WTC11 (cell line): ENCODE measurements around the gene BMX. TPM values are rescaled to one million over a fixed set of nuclear protein-coding genes. Genes with fewer than 3 reads are reported as not detected.

ENCODE experiments used
- ATAC-seq: fragments of 200-7000 bp; cut with Tn5 transposase; 2 replicates; pipeline ENCODE4 v1.10.0; 2021; ENCODE audit warnings: mild to moderate bottlenecking, moderate library complexity
- CTCF ChIA-PET: fragments of 300-600 bp; sonication (Branson Sonifier 250); formaldehyde crosslinking; loops from one replicate; lab custom pipeline; 2021; ENCODE audit warnings: antibody characterized with exemption; lab: Charles Lee
- POLR2A ChIA-PET: fragments of 350-600 bp; sonication (Branson Sonifier 250); formaldehyde crosslinking; loops from one replicate; lab custom pipeline; 2021; ENCODE audit warnings: antibody characterized with exemption; lab: Charles Lee
- DNase-seq: peaks from one replicate; pipeline ENCODE4 v3.0.0; 2021; ENCODE audit warnings: low spot score
- H3K27ac Mint-ChIP-seq: 2 replicates; pipeline ENCODE4 v1.8.0; 2021; ENCODE audit warnings: mixed read lengths
- H3K27me3 Mint-ChIP-seq: 2 replicates; pipeline ENCODE4 v1.8.0; 2021; ENCODE audit warnings: low read depth, mild to moderate bottlenecking, moderate library complexity, mixed read lengths
- H3K36me3 Mint-ChIP-seq: 2 replicates; pipeline ENCODE4 v1.8.0; 2021; ENCODE audit warnings: mixed read lengths
- H3K4me1 Mint-ChIP-seq: 2 replicates; pipeline ENCODE4 v1.8.0; 2022; ENCODE audit warnings: mixed read lengths
- H3K4me3 Mint-ChIP-seq: 2 replicates; pipeline ENCODE4 v1.8.0; 2021; ENCODE audit warnings: mild to moderate bottlenecking, moderate library complexity, mixed read lengths
- H3K9me3 Mint-ChIP-seq: 2 replicates; pipeline ENCODE4 v1.8.0; 2021; ENCODE audit warnings: mixed read lengths
- ATF1 ChIP-seq: sonication (generic); formaldehyde crosslinking; IDR thresholded peaks from 2 replicates; pipeline ENCODE4 v1.8.1; 2023; ENCODE audit warnings: mild to moderate bottlenecking, moderate library complexity, missing genetic modification reagents
- CBFB ChIP-seq: sonication (generic); formaldehyde crosslinking; IDR thresholded peaks from 2 replicates; pipeline ENCODE4 v1.8.1; 2022; ENCODE audit warnings: mild to moderate bottlenecking, low read depth, missing genetic modification reagents
- CREB1 ChIP-seq: sonication (generic); formaldehyde crosslinking; IDR thresholded peaks from 2 replicates; pipeline ENCODE4 v1.8.0; 2023; ENCODE audit warnings: mild to moderate bottlenecking, missing genetic modification reagents
- ELF4 ChIP-seq: sonication (generic); formaldehyde crosslinking; IDR thresholded peaks from 2 replicates; pipeline ENCODE4 v1.8.1; 2022; ENCODE audit warnings: low read depth, mild to moderate bottlenecking, moderate library complexity, missing genetic modification reagents
- ERG ChIP-seq: fragments of 250-450 bp; sonication (Bioruptor Pico); IDR thresholded peaks from 2 replicates; pipeline ENCODE4 v1.8.0; 2021; ENCODE audit warnings: mild to moderate bottlenecking
- ETV6 ChIP-seq: sonication (generic); formaldehyde crosslinking; IDR thresholded peaks from 2 replicates; pipeline ENCODE4 v1.8.1; 2022; ENCODE audit warnings: mild to moderate bottlenecking, missing genetic modification reagents
- FOXK1 ChIP-seq: sonication (generic); formaldehyde crosslinking; IDR thresholded peaks from 2 replicates; pipeline ENCODE4 v1.8.0; 2022; ENCODE audit warnings: mild to moderate bottlenecking, moderate library complexity, missing genetic modification reagents
- GABPB1 ChIP-seq: sonication (generic); formaldehyde crosslinking; IDR thresholded peaks from 2 replicates; pipeline ENCODE4 v1.8.1; 2023; ENCODE audit warnings: mild to moderate bottlenecking, missing genetic modification reagents
- NFE2L1 ChIP-seq: sonication (generic); formaldehyde crosslinking; IDR thresholded peaks from 2 replicates; pipeline ENCODE4 v1.8.1; 2023; ENCODE audit warnings: missing genetic modification reagents
- NFYB ChIP-seq: sonication (generic); formaldehyde crosslinking; conservative IDR thresholded peaks from 2 replicates; pipeline ENCODE4 v1.8.0; 2022; ENCODE audit warnings: low read depth, missing genetic modification reagents
- SMAD3 ChIP-seq: sonication (generic); formaldehyde crosslinking; IDR thresholded peaks from 2 replicates; pipeline ENCODE4 v1.8.0; 2022; ENCODE audit warnings: missing genetic modification reagents, mild to moderate bottlenecking, borderline replicate concordance
- TCF7 ChIP-seq: sonication (generic); formaldehyde crosslinking; IDR thresholded peaks from 2 replicates; pipeline ENCODE4 v1.8.0; 2022; ENCODE audit warnings: mild to moderate bottlenecking, low read depth, missing genetic modification reagents, moderate library complexity
- TEAD4 ChIP-seq: sonication (generic); formaldehyde crosslinking; IDR thresholded peaks from 2 replicates; pipeline ENCODE4 v1.8.0; 2022; ENCODE audit warnings: mild to moderate bottlenecking, missing genetic modification reagents
- TP53 ChIP-seq: sonication (generic); formaldehyde crosslinking; IDR thresholded peaks from 2 replicates; pipeline ENCODE4 v1.8.1; 2023; ENCODE audit warnings: mild to moderate bottlenecking, missing genetic modification reagents
- ZNF121 ChIP-seq: sonication (generic); formaldehyde crosslinking; IDR thresholded peaks from 2 replicates; pipeline ENCODE4 v1.8.0; 2023; ENCODE audit warnings: missing genetic modification reagents
- ZNF263 ChIP-seq: sonication (generic); formaldehyde crosslinking; IDR thresholded peaks from 2 replicates; pipeline ENCODE4 v1.8.1; 2022; ENCODE audit warnings: low read depth, mild to moderate bottlenecking, moderate library complexity, missing genetic modification reagents
- ZNF416 ChIP-seq: fragments of 250-450 bp; sonication (Bioruptor Pico); IDR thresholded peaks from 2 replicates; pipeline ENCODE4 v1.9.0; 2021; ENCODE audit warnings: mild to moderate bottlenecking, inconsistent platforms
- ZNF423 ChIP-seq: fragments of 250-450 bp; sonication (Bioruptor Pico); IDR thresholded peaks from 2 replicates; pipeline ENCODE4 v2.1.2; 2022; ENCODE audit warnings: mild to moderate bottlenecking, moderate library complexity
- ZNF512 ChIP-seq: sonication (generic); formaldehyde crosslinking; IDR thresholded peaks from 2 replicates; pipeline ENCODE4 v1.8.1; 2022; ENCODE audit warnings: missing genetic modification reagents, borderline replicate concordance
- total RNA-seq: library from RNA; stranded (reverse); gene quantifications from 3 replicates; pipeline ENCODE4 v1.2.3, GENCODE V29; 2021
- TF ChIP-seq, protein P1 (sequence below): sonication (generic); formaldehyde crosslinking; IDR thresholded peaks from 2 replicates; pipeline ENCODE4 v1.8.0; 2022; ENCODE audit warnings: missing genetic modification reagents
- TF ChIP-seq, protein P2 (sequence below): sonication (generic); formaldehyde crosslinking; IDR thresholded peaks from 2 replicates; pipeline ENCODE4 v1.8.0; 2022; ENCODE audit warnings: mild to moderate bottlenecking, missing genetic modification reagents
- TF ChIP-seq, protein P3 (sequence below): sonication (generic); formaldehyde crosslinking; IDR thresholded peaks from 2 replicates; pipeline ENCODE4 v1.8.1; 2022; ENCODE audit warnings: mild to moderate bottlenecking, moderate library complexity, missing genetic modification reagents
- TF ChIP-seq, protein P4 (sequence below): fragments of 250-450 bp; sonication (Bioruptor Pico); IDR thresholded peaks from 2 replicates; pipeline ENCODE4 v1.9.0; 2021; ENCODE audit warnings: mild to moderate bottlenecking

The BMX gene
- total RNA-seq, 1 experiment from 2014 or later, result not detected

DNA sequence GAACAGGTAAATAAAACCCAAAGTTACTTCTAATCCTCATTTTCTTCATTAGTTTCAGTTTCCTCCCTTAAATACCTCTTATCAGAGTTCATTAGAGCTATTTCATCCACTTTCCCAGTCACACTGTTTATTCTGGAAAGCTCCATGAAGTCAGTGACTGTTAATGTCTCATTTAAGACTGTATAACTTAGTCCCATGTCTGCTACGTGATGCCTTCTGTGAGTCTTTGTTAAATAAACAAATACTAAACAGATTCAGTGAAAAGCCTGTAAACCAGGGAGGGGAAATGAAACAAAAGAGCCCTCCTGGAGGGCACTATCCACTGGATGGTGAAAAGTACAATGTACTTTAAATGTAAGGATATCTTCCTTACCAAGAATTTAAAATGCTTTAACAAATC is 75.4 kb downstream of the BMX start:
- ChIA-PET CTCF (no interaction called here), POLR2A (no interaction called here)
- no peaks in the 10 kb centered on the region for H3K36me3 Mint-ChIP-seq
- DNase-seq (no peak), ATAC-seq (no peak)
- H3K9me3 Mint-ChIP-seq, result no peaks in the 10 kb centered on the region
- peaks cover 21% of the 10 kb centered on the region for H3K4me1 Mint-ChIP-seq
- no peak overlapping the region for H3K4me3 Mint-ChIP-seq
- no peak overlapping the region for H3K27ac Mint-ChIP-seq
- no peaks in the 10 kb centered on the region for H3K27me3 Mint-ChIP-seq
- TF ChIP-seq TEAD4, result no peak
- no peak for TF ChIP-seq ZNF121 (CRISPR knock-in tag)
- no peak for TF ChIP-seq ETV6
- TF ChIP-seq, protein P1, sequence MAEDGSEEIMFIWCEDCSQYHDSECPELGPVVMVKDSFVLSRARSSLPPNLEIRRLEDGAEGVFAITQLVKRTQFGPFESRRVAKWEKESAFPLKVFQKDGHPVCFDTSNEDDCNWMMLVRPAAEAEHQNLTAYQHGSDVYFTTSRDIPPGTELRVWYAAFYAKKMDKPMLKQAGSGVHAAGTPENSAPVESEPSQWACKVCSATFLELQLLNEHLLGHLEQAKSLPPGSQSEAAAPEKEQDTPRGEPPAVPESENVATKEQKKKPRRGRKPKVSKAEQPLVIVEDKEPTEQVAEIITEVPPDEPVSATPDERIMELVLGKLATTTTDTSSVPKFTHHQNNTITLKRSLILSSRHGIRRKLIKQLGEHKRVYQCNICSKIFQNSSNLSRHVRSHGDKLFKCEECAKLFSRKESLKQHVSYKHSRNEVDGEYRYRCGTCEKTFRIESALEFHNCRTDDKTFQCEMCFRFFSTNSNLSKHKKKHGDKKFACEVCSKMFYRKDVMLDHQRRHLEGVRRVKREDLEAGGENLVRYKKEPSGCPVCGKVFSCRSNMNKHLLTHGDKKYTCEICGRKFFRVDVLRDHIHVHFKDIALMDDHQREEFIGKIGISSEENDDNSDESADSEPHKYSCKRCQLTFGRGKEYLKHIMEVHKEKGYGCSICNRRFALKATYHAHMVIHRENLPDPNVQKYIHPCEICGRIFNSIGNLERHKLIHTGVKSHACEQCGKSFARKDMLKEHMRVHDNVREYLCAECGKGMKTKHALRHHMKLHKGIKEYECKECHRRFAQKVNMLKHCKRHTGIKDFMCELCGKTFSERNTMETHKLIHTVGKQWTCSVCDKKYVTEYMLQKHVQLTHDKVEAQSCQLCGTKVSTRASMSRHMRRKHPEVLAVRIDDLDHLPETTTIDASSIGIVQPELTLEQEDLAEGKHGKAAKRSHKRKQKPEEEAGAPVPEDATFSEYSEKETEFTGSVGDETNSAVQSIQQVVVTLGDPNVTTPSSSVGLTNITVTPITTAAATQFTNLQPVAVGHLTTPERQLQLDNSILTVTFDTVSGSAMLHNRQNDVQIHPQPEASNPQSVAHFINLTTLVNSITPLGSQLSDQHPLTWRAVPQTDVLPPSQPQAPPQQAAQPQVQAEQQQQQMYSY (CRISPR knock-in tag), result no peak
- no peak for TF ChIP-seq GABPB1 (CRISPR knock-in tag)
- no peak for TF ChIP-seq NFE2L1 (CRISPR knock-in tag)
- TF ChIP-seq, protein P2, sequence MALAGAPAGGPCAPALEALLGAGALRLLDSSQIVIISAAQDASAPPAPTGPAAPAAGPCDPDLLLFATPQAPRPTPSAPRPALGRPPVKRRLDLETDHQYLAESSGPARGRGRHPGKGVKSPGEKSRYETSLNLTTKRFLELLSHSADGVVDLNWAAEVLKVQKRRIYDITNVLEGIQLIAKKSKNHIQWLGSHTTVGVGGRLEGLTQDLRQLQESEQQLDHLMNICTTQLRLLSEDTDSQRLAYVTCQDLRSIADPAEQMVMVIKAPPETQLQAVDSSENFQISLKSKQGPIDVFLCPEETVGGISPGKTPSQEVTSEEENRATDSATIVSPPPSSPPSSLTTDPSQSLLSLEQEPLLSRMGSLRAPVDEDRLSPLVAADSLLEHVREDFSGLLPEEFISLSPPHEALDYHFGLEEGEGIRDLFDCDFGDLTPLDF (CRISPR knock-in tag), result no peak
- TF ChIP-seq TP53 (CRISPR knock-in tag), result no peak
- TF ChIP-seq NFYB, result no peak
- TF ChIP-seq ATF1 (CRISPR knock-in tag), result no peak
- TF ChIP-seq, protein P3, sequence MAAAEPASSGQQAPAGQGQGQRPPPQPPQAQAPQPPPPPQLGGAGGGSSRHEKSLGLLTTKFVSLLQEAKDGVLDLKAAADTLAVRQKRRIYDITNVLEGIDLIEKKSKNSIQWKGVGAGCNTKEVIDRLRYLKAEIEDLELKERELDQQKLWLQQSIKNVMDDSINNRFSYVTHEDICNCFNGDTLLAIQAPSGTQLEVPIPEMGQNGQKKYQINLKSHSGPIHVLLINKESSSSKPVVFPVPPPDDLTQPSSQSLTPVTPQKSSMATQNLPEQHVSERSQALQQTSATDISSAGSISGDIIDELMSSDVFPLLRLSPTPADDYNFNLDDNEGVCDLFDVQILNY (CRISPR knock-in tag), result no peak
- TF ChIP-seq, all 79 proteins: peak for 0

- no peaks in the 10 kb centered on the region for H3K36me3 Mint-ChIP-seq
- no peaks in the 10 kb centered on the region for H3K27me3 Mint-ChIP-seq
- POLR2A ChIA-PET, result no interaction called here
- CTCF ChIA-PET, result interaction anchor here (0.7 kb wide), 1 partner anchor 12 kb away, joined by 4 read pairs; no protein-coding TSS in a partner anchor
- ATAC-seq (peak; percentile 71), DNase-seq (no peak)
- peaks cover 24% of the 10 kb centered on the region for H3K4me1 Mint-ChIP-seq
- H3K9me3 Mint-ChIP-seq, result peaks cover 4% of the 10 kb centered on the region
- H3K4me3 Mint-ChIP-seq, result no peak overlapping the region
- H3K27ac Mint-ChIP-seq, result peak overlapping the region; percentile 27
- TF ChIP-seq ZNF512 (no peak), ZNF263 (no peak), CBFB (CRISPR knock-in tag) (no peak), CREB1 (CRISPR knock-in tag) (no peak), TCF7 (no peak), ZNF416 (CRISPR knock-in tag) (no peak), NFE2L1 (CRISPR knock-in tag) (no peak), ELF4 (no peak), FOXK1 (CRISPR knock-in tag) (no peak), SMAD3 (CRISPR knock-in tag) (no peak), ZNF423 (CRISPR knock-in tag) (no peak), ERG (CRISPR knock-in tag) (no peak)
- TF ChIP-seq, protein P4, sequence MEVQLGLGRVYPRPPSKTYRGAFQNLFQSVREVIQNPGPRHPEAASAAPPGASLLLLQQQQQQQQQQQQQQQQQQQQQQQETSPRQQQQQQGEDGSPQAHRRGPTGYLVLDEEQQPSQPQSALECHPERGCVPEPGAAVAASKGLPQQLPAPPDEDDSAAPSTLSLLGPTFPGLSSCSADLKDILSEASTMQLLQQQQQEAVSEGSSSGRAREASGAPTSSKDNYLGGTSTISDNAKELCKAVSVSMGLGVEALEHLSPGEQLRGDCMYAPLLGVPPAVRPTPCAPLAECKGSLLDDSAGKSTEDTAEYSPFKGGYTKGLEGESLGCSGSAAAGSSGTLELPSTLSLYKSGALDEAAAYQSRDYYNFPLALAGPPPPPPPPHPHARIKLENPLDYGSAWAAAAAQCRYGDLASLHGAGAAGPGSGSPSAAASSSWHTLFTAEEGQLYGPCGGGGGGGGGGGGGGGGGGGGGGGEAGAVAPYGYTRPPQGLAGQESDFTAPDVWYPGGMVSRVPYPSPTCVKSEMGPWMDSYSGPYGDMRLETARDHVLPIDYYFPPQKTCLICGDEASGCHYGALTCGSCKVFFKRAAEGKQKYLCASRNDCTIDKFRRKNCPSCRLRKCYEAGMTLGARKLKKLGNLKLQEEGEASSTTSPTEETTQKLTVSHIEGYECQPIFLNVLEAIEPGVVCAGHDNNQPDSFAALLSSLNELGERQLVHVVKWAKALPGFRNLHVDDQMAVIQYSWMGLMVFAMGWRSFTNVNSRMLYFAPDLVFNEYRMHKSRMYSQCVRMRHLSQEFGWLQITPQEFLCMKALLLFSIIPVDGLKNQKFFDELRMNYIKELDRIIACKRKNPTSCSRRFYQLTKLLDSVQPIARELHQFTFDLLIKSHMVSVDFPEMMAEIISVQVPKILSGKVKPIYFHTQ, result no peak
These were observed 79.5 kb downstream of the BMX start for GRCh38 chrX:15579778-15580747.
